ENCODE measurements around the gene NAT10.

GRCh38 chr11:34191578-34191977 is 86.1 kb downstream of the NAT10 start:
- TF ChIP-seq GATA2 (IDR thresholded peaks at IDR 0.05; ENCODE audit: low read depth, low read length) (no peak), GATA3 (IDR thresholded peaks at IDR 0.05; ENCODE audit: low read depth, low read length) (no peak)
